Retinal pigment epithelial cell (primary cell): Measurements from ENCODE around the gene CAV1.

Source experiments
- DNase-seq: peaks from one replicate; pipeline ENCODE4 v3.0.0-alpha.2; 2010; ENCODE audit warnings: low read depth
- H3K4me3 ChIP-seq: 2 replicates; pipeline ENCODE4 v1.5.1; 2011; ENCODE audit warnings: mild to moderate bottlenecking, low read length, control low read depth, moderate library complexity
- CTCF ChIP-seq: conservative IDR thresholded peaks from 2 replicates; pipeline ENCODE4 v1.5.1; 2011; ENCODE audit warnings: low read depth, low read length, control low read depth, inconsistent platforms

CAV1 gene

GRCh38 chr7:116505823-116506222 lies 19.0 kb upstream of the CAV1 start:
- DNase-seq: no peak
- no peak for TF ChIP-seq CTCF
- no peak overlapping the region for H3K4me3 ChIP-seq

GRCh38 chr7:116509982-116510579 lies 14.8 kb upstream of the CAV1 start:
- no peak for DNase-seq
- TF ChIP-seq CTCF: no peak
- no peak overlapping the region for H3K4me3 ChIP-seq

GRCh38 chr7:116510795-116511194 lies 14.0 kb upstream of the CAV1 start:
- no peak for TF ChIP-seq CTCF
- no peak overlapping the region for H3K4me3 ChIP-seq

GRCh38 chr7:116511552-116512519 lies 13.0 kb upstream of the CAV1 start:
- H3K4me3 ChIP-seq: no peak overlapping the region
- no peak for DNase-seq
- no peak for TF ChIP-seq CTCF

More at GRCh38 chr7:116510795-116511194, 14.0 kb upstream of the CAV1 start:
- no peak for DNase-seq

GRCh38 chr7:116512520-116513188 lies 12.2 kb upstream of the CAV1 start:
- no peak for DNase-seq
- no peak overlapping the region for H3K4me3 ChIP-seq
- TF ChIP-seq CTCF: no peak

- no peak for TF ChIP-seq CTCF
- no peak for DNase-seq
- H3K4me3 ChIP-seq: no peak overlapping the region
Measured at GRCh38 chr7:116515584-116515983, 9.3 kb upstream of the CAV1 start.
